ENCODE results near the gene IRF7.

DNA sequence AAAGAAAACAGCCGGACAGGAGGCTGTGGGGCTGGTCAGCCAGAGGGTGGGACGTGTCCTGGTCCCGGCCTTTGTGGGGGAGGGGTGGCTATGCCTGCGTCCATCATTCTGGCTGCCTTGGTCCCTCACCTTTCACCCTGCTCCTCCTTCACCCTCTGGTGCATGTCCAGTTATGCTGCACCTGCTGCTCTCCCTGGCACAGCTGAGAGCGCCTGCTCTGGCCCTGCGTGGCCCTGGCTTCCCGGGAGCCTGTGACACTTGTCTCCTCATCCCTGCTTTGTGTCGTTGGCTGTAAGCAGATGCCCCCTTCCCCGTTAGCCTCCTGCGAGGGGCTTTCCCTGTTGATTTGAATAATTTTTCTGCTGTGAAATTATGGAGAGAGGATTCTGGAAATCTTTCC, 22.8 kb downstream of the IRF7 start:
- TF ChIP-seq, protein P1, sequence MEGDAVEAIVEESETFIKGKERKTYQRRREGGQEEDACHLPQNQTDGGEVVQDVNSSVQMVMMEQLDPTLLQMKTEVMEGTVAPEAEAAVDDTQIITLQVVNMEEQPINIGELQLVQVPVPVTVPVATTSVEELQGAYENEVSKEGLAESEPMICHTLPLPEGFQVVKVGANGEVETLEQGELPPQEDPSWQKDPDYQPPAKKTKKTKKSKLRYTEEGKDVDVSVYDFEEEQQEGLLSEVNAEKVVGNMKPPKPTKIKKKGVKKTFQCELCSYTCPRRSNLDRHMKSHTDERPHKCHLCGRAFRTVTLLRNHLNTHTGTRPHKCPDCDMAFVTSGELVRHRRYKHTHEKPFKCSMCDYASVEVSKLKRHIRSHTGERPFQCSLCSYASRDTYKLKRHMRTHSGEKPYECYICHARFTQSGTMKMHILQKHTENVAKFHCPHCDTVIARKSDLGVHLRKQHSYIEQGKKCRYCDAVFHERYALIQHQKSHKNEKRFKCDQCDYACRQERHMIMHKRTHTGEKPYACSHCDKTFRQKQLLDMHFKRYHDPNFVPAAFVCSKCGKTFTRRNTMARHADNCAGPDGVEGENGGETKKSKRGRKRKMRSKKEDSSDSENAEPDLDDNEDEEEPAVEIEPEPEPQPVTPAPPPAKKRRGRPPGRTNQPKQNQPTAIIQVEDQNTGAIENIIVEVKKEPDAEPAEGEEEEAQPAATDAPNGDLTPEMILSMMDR (IDR thresholded peaks at IDR 0.05) = no peak
- TF ChIP-seq POLR2A (IDR thresholded peaks at IDR 0.05) = no peak

Measured in vagina (tissue), 2 donors.